Skeletal muscle tissue (tissue), 4 donors: ENCODE data around the gene PDGFA. TPM values are rescaled to one million over a fixed set of nuclear protein-coding genes. Genes with fewer than 3 reads are reported as not detected.

Experiments
- H3K27ac ChIP-seq: one replicate; pipeline ENCODE4 v1.7.0; 2013; ENCODE audit warnings: mild to moderate bottlenecking, low read depth, low read length, inconsistent platforms
- H3K27me3 ChIP-seq, 3 donors: one replicate each; pipeline ENCODE4 v1.7.0; 2013; ENCODE audit warnings: low read length in 3 of 3; ENCODE audit not compliant: control insufficient read depth in 3 of 3, insufficient read depth in 3 of 3
- H3K36me3 ChIP-seq, 3 donors: one replicate each; pipeline ENCODE4 v1.7.0; 2013; ENCODE audit warnings: low read length in 3 of 3; ENCODE audit not compliant: control insufficient read depth in 3 of 3, insufficient read depth in 3 of 3
- H3K4me1 ChIP-seq, 3 donors: one replicate each; pipeline ENCODE4 v1.7.0; 2013; ENCODE audit warnings: low read length in 3 of 3, mild to moderate bottlenecking in 3 of 3; ENCODE audit not compliant: control insufficient read depth in 3 of 3, insufficient read depth in 3 of 3
- H3K4me3 ChIP-seq, 3 donors: one replicate each; pipeline ENCODE4 v1.7.0; 2013; ENCODE audit warnings: low read length in 3 of 3
- H3K9ac ChIP-seq, 3 donors: one replicate each; pipeline ENCODE4 v1.7.0; 2013; ENCODE audit warnings: low read length in 3 of 3, mild to moderate bottlenecking in 3 of 3, moderate library complexity in 2 of 3, low read depth in 1 of 3
- H3K9me3 ChIP-seq, 3 donors: one replicate each; pipeline ENCODE4 v1.7.0; 2013; ENCODE audit warnings: low read length in 3 of 3; ENCODE audit not compliant: control insufficient read depth in 3 of 3
- total RNA-seq: library from RNA; depleted of rRNA; stranded (reverse); fragments of >200 nt; gene quantifications from one replicate; pipeline ENCODE4 v1.2.3, GENCODE V29; 2014
- donor health status: Osteomylitis.

PDGFA gene
- total RNA-seq, 1 donor from 2014 or later = 44.4 TPM

DNA sequence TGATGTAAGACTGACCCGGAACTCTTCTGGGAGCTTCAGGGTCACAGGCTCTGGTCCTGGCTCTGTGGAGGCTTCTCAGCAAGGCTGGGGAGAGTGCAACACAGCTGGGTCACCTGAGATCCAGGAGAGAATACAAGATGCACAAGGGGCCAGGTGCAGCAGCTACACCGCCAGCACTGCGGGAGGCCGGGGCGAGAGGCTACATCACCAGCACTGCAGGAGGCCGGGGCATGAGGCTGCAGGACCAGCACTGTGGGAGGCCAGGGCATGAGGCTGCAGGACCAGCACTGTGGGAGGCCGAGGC is 44.3 kb downstream of the PDGFA start:
- no peak overlapping the region for H3K9ac ChIP-seq
- H3K27ac ChIP-seq = no peak overlapping the region
- H3K4me1 ChIP-seq = peaks cover 15 to 30% (median 17%) of the 10 kb centered on the region in 3 donors
- H3K27me3 ChIP-seq = peaks cover 0 to 5% (median 3%) of the 10 kb centered on the region in 3 donors
- no peaks in the 10 kb centered on the region for H3K36me3 ChIP-seq
- H3K9me3 ChIP-seq = peaks cover 0 to 4% (median 3%) of the 10 kb centered on the region in 3 donors
- H3K4me3 ChIP-seq = no peak overlapping the region

GRCh38 chr7:474605-475424 is 44.8 kb downstream of the PDGFA start:
- no peak overlapping the region for H3K27ac ChIP-seq
- H3K27me3 ChIP-seq = peaks cover 0 to 3% (median 0%) of the 10 kb centered on the region in 3 donors
- no peak overlapping the region for H3K4me3 ChIP-seq
- no peak overlapping the region for H3K9ac ChIP-seq
- peaks cover 16 to 30% (median 17%) of the 10 kb centered on the region in 3 donors for H3K4me1 ChIP-seq
- H3K36me3 ChIP-seq = no peaks in the 10 kb centered on the region
- H3K9me3 ChIP-seq = peaks cover 0 to 4% (median 3%) of the 10 kb centered on the region in 3 donors

GRCh38 chr7:473870-474604 is 45.6 kb downstream of the PDGFA start:
- H3K27ac ChIP-seq = no peak overlapping the region
- H3K9me3 ChIP-seq = peaks cover 0 to 4% (median 3%) of the 10 kb centered on the region in 3 donors
- no peak overlapping the region for H3K9ac ChIP-seq
- peaks cover 0 to 3% (median 0%) of the 10 kb centered on the region in 3 donors for H3K27me3 ChIP-seq
- H3K4me3 ChIP-seq = no peak overlapping the region
- no peaks in the 10 kb centered on the region for H3K36me3 ChIP-seq
- H3K4me1 ChIP-seq = peaks cover 19 to 29% (median 19%) of the 10 kb centered on the region in 3 donors

DNA sequence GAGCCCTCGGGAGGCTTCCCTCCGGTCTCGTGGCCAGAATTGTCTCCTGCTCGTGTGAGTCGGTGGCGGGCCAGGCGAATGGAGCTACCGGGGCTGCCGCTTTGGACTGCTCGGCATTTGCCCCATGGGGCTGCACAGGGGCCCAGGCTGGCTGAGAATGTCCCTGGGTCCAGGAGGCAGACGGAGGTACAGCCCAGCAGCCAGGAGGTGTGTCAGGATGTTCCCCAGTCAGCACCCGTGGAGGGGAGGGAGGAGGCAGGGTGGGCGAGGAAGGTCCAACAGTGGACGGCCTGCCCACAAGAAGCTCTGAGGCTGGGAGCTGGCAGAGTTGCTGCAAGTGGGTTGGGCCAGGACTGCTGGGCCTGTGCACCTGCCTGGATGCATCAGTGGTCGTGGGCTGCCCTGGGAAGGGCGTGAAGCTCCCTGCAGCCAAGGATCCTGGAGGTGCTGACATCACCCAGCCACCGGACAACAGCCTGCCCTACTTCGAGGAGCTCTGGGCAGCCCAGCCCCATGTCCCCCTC is 46.4 kb downstream of the PDGFA start:
- Histone ChIP-seq H3K36me3 (no peaks in the 10 kb centered on the region), H3K9ac (no peak overlapping the region), H3K4me3 (no peak overlapping the region), H3K27me3 (peaks cover 0 to 8% (median 0%) of the 10 kb centered on the region in 3 donors), H3K4me1 (peaks cover 19 to 29% (median 24%) of the 10 kb centered on the region in 3 donors), H3K9me3 (peaks cover 0 to 5% (median 3%) of the 10 kb centered on the region in 3 donors), H3K27ac (no peak overlapping the region)

GRCh38 chr7:472640-472957 is 47.0 kb downstream of the PDGFA start:
- Histone ChIP-seq H3K9me3 (peaks cover 0 to 6% (median 3%) of the 10 kb centered on the region in 3 donors), H3K36me3 (no peaks in the 10 kb centered on the region), H3K27ac (peak overlapping the region; percentile 90), H3K27me3 (peaks cover 0 to 8% (median 0%) of the 10 kb centered on the region in 3 donors), H3K9ac (peak overlapping the region in 1 of 3 donors; percentile 45), H3K4me3 (no peak overlapping the region), H3K4me1 (peaks cover 19 to 29% (median 25%) of the 10 kb centered on the region in 3 donors)

GRCh38 chr7:471866-472639 is 47.6 kb downstream of the PDGFA start:
- Histone ChIP-seq H3K9me3 (peaks cover 0 to 6% (median 3%) of the 10 kb centered on the region in 3 donors), H3K4me3 (peak overlapping the region in 1 of 3 donors; percentile 12), H3K4me1 (peaks cover 19 to 29% (median 25%) of the 10 kb centered on the region in 3 donors), H3K27me3 (peaks cover 0 to 8% (median 0%) of the 10 kb centered on the region in 3 donors), H3K9ac (peak overlapping the region; percentile 47 to 64 (median 54)), H3K27ac (peak overlapping the region; percentile 90), H3K36me3 (no peaks in the 10 kb centered on the region)

- Histone ChIP-seq H3K36me3 (no peaks in the 10 kb centered on the region), H3K4me1 (peaks cover 19 to 29% (median 25%) of the 10 kb centered on the region in 3 donors), H3K27me3 (peaks cover 0 to 8% (median 0%) of the 10 kb centered on the region in 3 donors), H3K4me3 (peak overlapping the region in 1 of 3 donors; percentile 53), H3K27ac (peak overlapping the region; percentile 90), H3K9ac (peak overlapping the region in 2 of 3 donors; percentile 54 to 64), H3K9me3 (peaks cover 0 to 6% (median 3%) of the 10 kb centered on the region in 3 donors)
Observed at GRCh38 chr7:471191-471865, 48.3 kb downstream of the PDGFA start.

GRCh38 chr7:469563-469961 is 50.1 kb downstream of the PDGFA start:
- Histone ChIP-seq H3K4me3 (no peak overlapping the region), H3K4me1 (peaks cover 29 to 37% (median 34%) of the 10 kb centered on the region in 3 donors), H3K36me3 (no peaks in the 10 kb centered on the region), H3K27ac (peak overlapping the region; percentile 25), H3K9ac (no peak overlapping the region), H3K27me3 (peaks cover 0 to 11% (median 0%) of the 10 kb centered on the region in 3 donors), H3K9me3 (peaks cover 0 to 5% (median 0%) of the 10 kb centered on the region in 3 donors)
